Loucy (cell line): ENCODE measurements around the gene RPRML.

ENCODE experiments used
- EZH2phosphoT487 ChIP-seq: fragments of 200-600 bp; IDR thresholded peaks from 2 replicates; pipeline ENCODE4 v1.6.1; 2018; ENCODE audit warnings: antibody characterized with exemption, mild to moderate bottlenecking, moderate library complexity, borderline replicate concordance
- TF ChIP-seq, protein P1 (sequence below): fragments of 200-600 bp; sonication (generic); conservative IDR thresholded peaks from 2 replicates; pipeline ENCODE4 v1.5.1; 2014; ENCODE audit warnings: mild to moderate bottlenecking, antibody characterized with exemption, low read length

DNA sequence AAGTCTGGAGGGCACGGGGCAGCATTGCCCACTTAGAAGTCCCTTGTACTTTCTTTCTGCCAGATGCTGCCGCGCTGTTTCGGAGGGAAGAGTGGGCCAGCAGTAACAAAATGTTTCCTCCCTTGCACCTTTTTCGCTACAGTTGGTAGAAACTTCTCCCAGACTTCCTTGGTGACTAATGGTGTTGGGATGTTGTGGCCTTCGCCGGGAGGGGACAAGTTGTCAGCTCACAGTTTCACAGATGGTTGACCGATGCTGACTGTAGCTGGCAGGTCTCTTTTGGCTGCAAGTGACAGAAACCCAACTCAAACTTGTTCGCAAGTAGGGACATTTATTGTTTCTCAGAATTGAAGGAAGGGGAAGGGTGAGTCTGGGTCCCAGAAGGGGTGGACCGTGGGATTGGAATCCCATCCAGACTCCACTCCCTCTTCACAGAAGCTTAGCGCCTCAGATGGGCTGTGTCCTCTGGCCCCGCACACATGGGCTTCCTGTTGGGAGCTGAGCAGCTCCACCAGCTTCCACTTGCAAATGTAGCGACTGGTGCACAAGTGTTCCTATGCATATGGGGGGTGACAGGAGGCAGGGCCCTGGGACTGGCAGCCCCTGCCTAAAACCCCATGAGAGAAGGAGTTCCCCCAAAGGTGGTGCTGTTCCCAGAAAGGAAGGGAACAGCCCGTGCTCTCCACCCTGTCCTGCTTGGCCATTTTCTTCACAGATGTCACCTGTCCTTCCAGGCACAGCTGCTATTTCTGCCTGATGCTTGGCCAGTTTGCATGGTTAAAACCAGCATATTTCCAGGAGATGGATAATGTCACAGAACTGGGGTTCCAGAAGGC is 30.9 kb upstream of the RPRML start:
- TF ChIP-seq, protein P1, sequence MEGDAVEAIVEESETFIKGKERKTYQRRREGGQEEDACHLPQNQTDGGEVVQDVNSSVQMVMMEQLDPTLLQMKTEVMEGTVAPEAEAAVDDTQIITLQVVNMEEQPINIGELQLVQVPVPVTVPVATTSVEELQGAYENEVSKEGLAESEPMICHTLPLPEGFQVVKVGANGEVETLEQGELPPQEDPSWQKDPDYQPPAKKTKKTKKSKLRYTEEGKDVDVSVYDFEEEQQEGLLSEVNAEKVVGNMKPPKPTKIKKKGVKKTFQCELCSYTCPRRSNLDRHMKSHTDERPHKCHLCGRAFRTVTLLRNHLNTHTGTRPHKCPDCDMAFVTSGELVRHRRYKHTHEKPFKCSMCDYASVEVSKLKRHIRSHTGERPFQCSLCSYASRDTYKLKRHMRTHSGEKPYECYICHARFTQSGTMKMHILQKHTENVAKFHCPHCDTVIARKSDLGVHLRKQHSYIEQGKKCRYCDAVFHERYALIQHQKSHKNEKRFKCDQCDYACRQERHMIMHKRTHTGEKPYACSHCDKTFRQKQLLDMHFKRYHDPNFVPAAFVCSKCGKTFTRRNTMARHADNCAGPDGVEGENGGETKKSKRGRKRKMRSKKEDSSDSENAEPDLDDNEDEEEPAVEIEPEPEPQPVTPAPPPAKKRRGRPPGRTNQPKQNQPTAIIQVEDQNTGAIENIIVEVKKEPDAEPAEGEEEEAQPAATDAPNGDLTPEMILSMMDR: no peak
- TF ChIP-seq EZH2phosphoT487: no peak
